ENCODE results near the gene ICE2. TPM values are rescaled to one million over a fixed set of nuclear protein-coding genes. Genes with fewer than 3 reads are reported as not detected.

Gene ICE2
- total and polyA plus RNA-seq, 2 of the 8 experiments (the other 6 are each of a cell fraction or from before 2014, with no cell fraction given), result 40.0 to 87.3 TPM

GRCh38 chr15:60527456-60527855, 48.5 kb upstream of the ICE2 start:
- WGBS, 2 experiments (ENCODE audit: extremely low coverage in 1 of 2, insufficient coverage in 1 of 2, insufficient read length in 1 of 2, insufficient replicate concordance in 2 of 2, low coverage in 1 of 2, low lambda C conversion rate in 2 of 2, missing lambda C conversion rate in 1 of 2), result 87% methylated on average over 4 of the region's 4 CpGs; no CpG with 5 or more reads in 1 of the 2 experiments

More at GRCh38 chr15:60527456-60527855, 48.5 kb upstream of the ICE2 start:
- Histone ChIP-seq H3K27ac (ENCODE audit: low read depth, low read length) (no peak overlapping the region), H3K9me3 (ENCODE audit: insufficient read depth in 2 of 2, low read depth in 1 of 2, low read length in 1 of 2) (no peaks in the 10 kb centered on the region), H3K79me2 (ENCODE audit: control insufficient read depth in 1 of 2, insufficient read depth in 2 of 2, low read length in 2 of 2) (no peaks in the 10 kb centered on the region), H2AFZ (ENCODE audit: low read length) (no peak overlapping the region), H3K14ac (ENCODE audit: insufficient read length) (no peak overlapping the region), H2AK5ac (ENCODE audit: low read depth, low read length) (no peak overlapping the region), H3K23ac (ENCODE audit: insufficient read length) (no peak overlapping the region), H3K36me3 (ENCODE audit: control insufficient read depth in 2 of 4, insufficient read depth in 4 of 4, low read length in 3 of 4) (no peaks in the 10 kb centered on the region), H3K4me3 (ENCODE audit: extremely low read depth in 1 of 4, insufficient read depth in 2 of 4, low read depth in 3 of 4, low read length in 4 of 4) (no peak overlapping the region), H2BK15ac (ENCODE audit: low read length) (no peak overlapping the region), H4K91ac (replicated peaks; ENCODE audit: insufficient read length, low read length) (no peak overlapping the region), H3K56ac (replicated peaks; ENCODE audit: insufficient read length, low read depth, low read length) (no peak overlapping the region), H2BK120ac (replicated peaks; ENCODE audit: low read depth, low read length) (no peak overlapping the region), H4K8ac (ENCODE audit: extremely low read depth, insufficient read depth, low read length) (no peak overlapping the region), H3K4me2 (ENCODE audit: insufficient read depth in 1 of 2, low read depth in 2 of 2, low read length in 2 of 2) (no peak overlapping the region), H3K79me1 (ENCODE audit: low read depth, low read length) (no peaks in the 10 kb centered on the region), H3K4ac (replicated peaks; ENCODE audit: insufficient read length, low read depth, low read length) (no peak overlapping the region), H3K23me2 (ENCODE audit: low read depth, low read length) (no peaks in the 10 kb centered on the region), H3K27me3 (replicated peaks in 1 of 4; ENCODE audit: control insufficient read depth in 3 of 4, extremely low read depth in 1 of 4, insufficient read depth in 3 of 4, low read length in 3 of 4) (no peaks in the 10 kb centered on the region), H2BK20ac (ENCODE audit: low read length) (no peak overlapping the region), H4K5ac (ENCODE audit: insufficient read length, low read depth, low read length) (no peak overlapping the region), H3K9ac (replicated peaks in 1 of 4; ENCODE audit: extremely low read depth in 1 of 4, low read depth in 3 of 4, low read length in 3 of 4) (no peak overlapping the region), H3K18ac (ENCODE audit: extremely low read depth, low read length) (no peak overlapping the region), H4K20me1 (replicated peaks in 1 of 2; ENCODE audit: control insufficient read depth in 1 of 2, insufficient read depth in 2 of 2, low read length in 2 of 2) (no peaks in the 10 kb centered on the region), H3K4me1 (replicated peaks in 1 of 4; ENCODE audit: control insufficient read depth in 3 of 4, insufficient read depth in 4 of 4, low read length in 3 of 4) (no peaks in the 10 kb centered on the region), H2BK5ac (ENCODE audit: low read depth, low read length) (no peak overlapping the region), H2BK12ac (ENCODE audit: low read depth, low read length) (no peak overlapping the region)
- FAIRE-seq (no peak), DNase-seq (ENCODE audit: low read depth in 1 of 2, low spot score in 2 of 2) (no peak)
- TF ChIP-seq YY1 (IDR thresholded peaks at IDR 0.05; ENCODE audit: low read depth, low read length), result no peak
- TF ChIP-seq HDAC6 (IDR thresholded peaks at IDR 0.05; ENCODE audit: low read depth, low read length), result no peak
- no peak for TF ChIP-seq MAFK (IDR thresholded peaks at IDR 0.05; ENCODE audit: low read depth, low read length)
- no peak for TF ChIP-seq RXRA (IDR thresholded peaks at IDR 0.05; ENCODE audit: insufficient read depth, low read depth, low read length)
- TF ChIP-seq CBX5 (IDR thresholded peaks at IDR 0.05; ENCODE audit: low read depth, low read length), result no peak
- TF ChIP-seq NANOG (IDR thresholded peaks at IDR 0.05; ENCODE audit: insufficient read depth, low read depth, low read length, poor library complexity, severe bottlenecking), result no peak
- POLR2A ChIA-PET (ENCODE audit: partially characterized antibody), result no interaction called here
- CTCF ChIA-PET (ENCODE audit: partially characterized antibody), result interaction anchor here (1.9 kb wide), 1 partner anchor 11 kb away, joined by 4 read pairs; no protein-coding TSS in a partner anchor

Measured in H1 (cell line).